Stimulated activated CD8-positive, alpha-beta memory T cell treated with anti-CD3 and anti-CD28 coated beads, Interleukin-4, amount 100 ng/mL, for 48 hours (primary cell): ENCODE data around the gene EML2.

Experiments
- DNase-seq: peaks from one replicate; pipeline ENCODE4 v3.0.0-alpha.2; 2020

Gene EML2

GRCh38 chr19:45581576-45581975, 57.6 kb downstream of the EML2 start:
- DNase-seq: no peak

- no peak for DNase-seq
Measured at GRCh38 chr19:45578861-45579260, 60.3 kb downstream of the EML2 start.

DNA sequence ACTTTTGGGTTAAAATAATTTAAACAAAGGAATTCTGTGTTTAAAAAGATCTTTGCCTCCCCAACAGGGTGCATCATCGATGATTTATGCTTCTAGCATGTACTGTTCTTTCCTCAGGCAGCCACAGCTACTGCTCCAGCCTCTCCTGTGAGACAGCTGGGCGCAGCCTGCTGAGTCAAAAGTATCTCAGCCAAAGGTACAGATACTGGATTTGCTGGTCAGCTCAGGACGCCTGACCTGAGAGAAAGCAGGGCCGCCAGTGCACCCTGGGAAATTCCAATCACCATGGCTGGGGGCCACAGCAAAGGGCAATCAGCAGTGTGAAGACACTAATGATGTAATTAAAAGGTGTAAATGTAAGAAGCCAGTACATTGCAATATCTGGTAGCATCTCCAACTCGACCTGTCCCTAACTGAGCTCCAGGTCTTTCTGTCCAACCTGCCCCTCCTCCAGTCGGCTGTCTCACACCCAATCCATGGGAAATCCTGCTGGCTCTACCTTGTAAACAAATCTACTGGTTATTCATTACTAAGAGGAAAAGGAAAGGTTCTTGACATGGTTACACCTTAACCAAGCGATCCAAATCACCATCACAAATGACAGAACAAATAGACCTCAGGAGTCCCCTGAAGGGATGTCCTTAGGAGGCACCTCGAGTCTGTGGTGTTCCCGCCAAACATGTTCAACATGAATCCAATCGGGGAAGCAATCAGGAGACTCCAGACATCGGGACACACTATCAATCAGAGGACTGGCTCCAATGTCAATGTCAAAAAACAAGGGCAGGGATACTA, 61.9 kb downstream of the EML2 start:
- DNase-seq: no peak

DNA sequence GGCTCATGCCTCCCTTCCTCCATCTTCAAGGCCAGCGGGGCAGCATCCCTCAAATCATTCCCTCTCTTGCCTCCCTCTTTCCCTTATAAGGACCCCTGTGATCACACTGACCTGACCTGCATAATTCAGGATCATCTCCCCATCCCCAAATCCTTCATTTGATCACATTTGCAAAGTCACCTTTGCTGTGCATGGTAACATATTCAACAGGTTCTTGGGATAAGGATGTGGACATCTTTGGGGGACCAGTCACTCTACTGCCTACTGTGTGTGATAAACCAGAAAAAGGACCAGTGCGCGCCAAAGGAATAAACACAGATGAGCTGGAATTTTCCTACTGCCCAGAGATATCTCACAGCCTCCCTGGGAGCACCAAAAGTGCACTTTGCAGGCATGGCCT, 62.5 kb downstream of the EML2 start:
- DNase-seq: no peak

GRCh38 chr19:45575216-45575615, 64.0 kb downstream of the EML2 start:
- no peak for DNase-seq

DNA sequence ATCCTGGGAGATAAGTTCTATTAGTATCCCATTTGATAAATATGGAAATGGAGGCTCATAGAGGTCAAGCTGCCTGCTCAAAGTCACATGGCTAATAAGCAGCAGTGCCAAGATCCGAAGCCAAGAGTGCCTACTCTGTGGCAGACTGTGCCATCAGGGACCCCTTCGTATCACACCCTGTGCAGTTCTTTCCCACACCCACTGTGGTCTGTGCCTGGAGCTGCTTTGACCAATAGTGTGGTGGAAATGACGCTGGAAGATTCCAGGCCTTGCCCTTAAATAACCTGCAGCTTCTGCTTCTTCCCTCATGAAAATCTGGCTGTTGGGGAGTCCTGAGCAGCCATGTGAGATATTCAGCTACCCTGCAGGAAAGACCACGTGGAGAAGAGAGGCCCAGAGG, 64.7 kb downstream of the EML2 start:
- DNase-seq: no peak

DNA sequence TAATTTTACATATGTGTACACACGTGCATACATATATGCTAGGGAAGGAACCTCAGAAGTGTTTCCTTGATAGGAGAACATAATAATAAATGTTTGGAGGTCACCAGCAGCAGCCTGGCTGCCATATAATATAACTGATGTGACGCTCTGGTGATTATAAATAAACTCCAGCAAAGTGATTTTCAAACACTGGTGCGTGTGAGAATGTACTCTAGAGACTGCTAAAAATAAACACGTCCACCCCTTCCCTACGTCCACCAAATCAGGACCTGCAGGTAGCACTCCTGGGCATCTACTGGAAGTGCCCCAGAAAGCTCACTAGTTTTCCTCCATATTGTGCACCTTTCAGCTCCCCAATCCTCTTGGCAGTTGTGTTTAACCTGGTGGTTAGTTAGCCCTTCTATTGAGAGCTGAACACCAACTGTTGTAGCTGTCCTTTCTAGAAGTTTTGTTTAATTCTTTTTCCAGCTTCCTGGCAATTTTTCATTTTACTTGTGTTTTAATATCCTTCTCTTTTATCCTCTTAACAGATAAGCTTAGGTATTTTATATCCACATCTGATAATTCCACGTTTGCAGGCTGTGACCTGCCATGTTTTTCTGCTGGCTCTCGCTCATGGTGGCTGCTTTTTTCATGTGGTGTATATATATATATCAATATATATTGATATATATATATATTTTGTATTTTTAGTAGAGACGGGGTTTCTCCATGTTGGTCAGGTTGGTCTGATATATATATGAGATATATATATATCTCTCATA, 67.6 kb downstream of the EML2 start:
- DNase-seq: no peak

- peak; percentile 84 for DNase-seq
Measured at GRCh38 chr19:45569619-45570421, 69.4 kb downstream of the EML2 start.

DNA sequence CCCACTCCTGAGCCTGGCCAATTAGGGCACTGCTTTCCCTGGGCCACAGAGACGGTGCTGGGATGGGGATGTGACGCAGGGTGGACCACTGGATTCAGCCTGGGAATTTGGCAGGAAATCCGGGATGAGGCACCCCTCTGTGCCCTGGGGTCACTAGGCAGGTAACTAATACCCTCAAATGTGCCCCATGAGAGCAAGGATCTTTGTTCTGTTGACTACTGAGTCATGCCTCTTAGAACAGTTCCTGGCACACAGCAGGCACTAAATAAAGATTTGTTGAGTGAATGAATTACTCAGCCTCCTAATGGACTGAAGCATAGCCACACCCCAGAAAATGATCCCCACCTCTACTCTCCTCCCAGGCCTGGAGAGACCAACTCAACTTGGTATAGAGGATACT, 70.5 kb downstream of the EML2 start:
- DNase-seq: no peak

DNA sequence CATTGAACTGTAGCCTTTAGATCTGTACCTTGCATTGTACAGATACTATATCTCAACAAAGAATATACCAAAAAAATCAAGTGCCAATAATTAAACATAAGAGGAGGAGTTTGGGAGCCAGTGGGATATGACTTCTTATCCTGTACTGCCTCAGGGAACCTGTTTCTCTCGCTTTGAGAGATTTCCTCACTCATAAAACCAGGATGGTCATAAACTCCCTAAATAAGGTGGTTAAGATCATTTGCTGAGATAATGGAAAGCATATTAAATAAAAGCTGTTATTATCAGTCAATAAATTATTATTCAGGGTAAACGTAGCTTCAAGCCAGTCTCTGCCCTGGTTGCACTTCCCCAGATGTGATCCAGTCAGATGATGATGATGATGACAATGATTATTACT, 71.6 kb downstream of the EML2 start:
- DNase-seq: no peak

- DNase-seq: no peak
Measured at GRCh38 chr19:45564131-45564780, 74.9 kb downstream of the EML2 start.

DNA sequence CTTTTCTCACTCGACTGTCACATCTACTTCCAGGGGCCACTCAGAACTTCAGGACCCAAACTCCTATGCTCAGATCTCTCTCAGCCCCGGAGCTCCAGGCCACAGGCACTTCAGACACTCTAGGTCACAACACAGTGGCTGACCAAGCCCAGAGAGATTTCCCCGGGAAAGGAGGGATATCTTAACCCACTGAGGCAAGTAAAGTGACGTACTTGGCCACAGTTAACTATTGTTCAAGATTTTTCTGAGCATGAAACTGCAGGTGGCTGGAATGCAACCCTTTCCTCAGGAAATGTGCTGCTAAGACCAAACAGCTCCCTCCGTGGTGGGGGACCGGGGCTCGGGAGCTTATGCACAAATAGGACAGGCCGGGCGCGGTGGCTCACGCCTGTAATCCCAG, 78.5 kb downstream of the EML2 start:
- no peak for DNase-seq

- no peak for DNase-seq
Measured at GRCh38 chr19:45560038-45560437, 79.2 kb downstream of the EML2 start.
